CD4-positive, alpha-beta T cell treated with Interleukin-4 for 4 hours (primary cell): Measurements from ENCODE around the gene BOK.
"Not testable (repeated sequence)": the region's sequence is repeated elsewhere in the genome, so short reads cannot be mapped to it uniquely, and the experiment has no call there.

Source experiments
- DNase-seq: peaks from one replicate; pipeline ENCODE4 v3.0.0-alpha.2; 2020

The BOK gene

GRCh38 chr2:241559323-241560161 is 997 bp downstream of the BOK start:
- DNase-seq, result no peak

GRCh38 chr2:241560162-241560882 is 1.8 kb downstream of the BOK start:
- no peak for DNase-seq

GRCh38 chr2:241560883-241561474 is 2.4 kb downstream of the BOK start:
- DNase-seq, result no peak

- DNase-seq, result no peak
These were observed 3.3 kb downstream of the BOK start for GRCh38 chr2:241561832-241562231.

- DNase-seq, result no peak
These were observed 3.8 kb downstream of the BOK start for GRCh38 chr2:241562269-241562891.

GRCh38 chr2:241563031-241563507 is 4.5 kb downstream of the BOK start:
- no peak for DNase-seq

GRCh38 chr2:241563571-241563980 is 5.0 kb downstream of the BOK start:
- no peak for DNase-seq

GRCh38 chr2:241563981-241564595 is 5.5 kb downstream of the BOK start:
- no peak for DNase-seq

GRCh38 chr2:241564596-241565410 is 6.3 kb downstream of the BOK start:
- DNase-seq, result no peak

- DNase-seq, result no peak
These were observed 6.9 kb downstream of the BOK start for GRCh38 chr2:241565411-241565810.

- not testable (repeated sequence) for DNase-seq
These were observed 7.5 kb downstream of the BOK start for GRCh38 chr2:241566021-241566420.

- no peak for DNase-seq
These were observed 7.9 kb downstream of the BOK start for GRCh38 chr2:241566468-241566867.

GRCh38 chr2:241567266-241567665 is 8.7 kb downstream of the BOK start:
- DNase-seq, result not testable (repeated sequence)

- no peak for DNase-seq
These were observed 9.2 kb downstream of the BOK start for GRCh38 chr2:241567776-241568175.

- no peak for DNase-seq
These were observed 10.2 kb downstream of the BOK start for GRCh38 chr2:241568726-241569125.

- DNase-seq, result no peak
These were observed 11.3 kb downstream of the BOK start for GRCh38 chr2:241569831-241570281.

GRCh38 chr2:241570961-241571581 is 12.5 kb downstream of the BOK start:
- no peak for DNase-seq

GRCh38 chr2:241571821-241572620 is 13.5 kb downstream of the BOK start:
- no peak for DNase-seq

GRCh38 chr2:241572915-241573651 is 14.5 kb downstream of the BOK start:
- DNase-seq, result not testable (repeated sequence)

- DNase-seq, result no peak
These were observed 15.2 kb downstream of the BOK start for GRCh38 chr2:241573741-241574140.
